ENCODE data around the gene UBL5. TPM values are rescaled to one million over a fixed set of nuclear protein-coding genes. Genes with fewer than 3 reads are reported as not detected.
A peak's percentile ranks its signal among the peaks of the same experiment; 100 is the strongest.

Gene UBL5
- total and polyA plus RNA-seq, 10 of the 15 experiments (the other 5 are each of a cell fraction or from before 2014, with no cell fraction given), result 297 to 897 (median 711) TPM

DNA sequence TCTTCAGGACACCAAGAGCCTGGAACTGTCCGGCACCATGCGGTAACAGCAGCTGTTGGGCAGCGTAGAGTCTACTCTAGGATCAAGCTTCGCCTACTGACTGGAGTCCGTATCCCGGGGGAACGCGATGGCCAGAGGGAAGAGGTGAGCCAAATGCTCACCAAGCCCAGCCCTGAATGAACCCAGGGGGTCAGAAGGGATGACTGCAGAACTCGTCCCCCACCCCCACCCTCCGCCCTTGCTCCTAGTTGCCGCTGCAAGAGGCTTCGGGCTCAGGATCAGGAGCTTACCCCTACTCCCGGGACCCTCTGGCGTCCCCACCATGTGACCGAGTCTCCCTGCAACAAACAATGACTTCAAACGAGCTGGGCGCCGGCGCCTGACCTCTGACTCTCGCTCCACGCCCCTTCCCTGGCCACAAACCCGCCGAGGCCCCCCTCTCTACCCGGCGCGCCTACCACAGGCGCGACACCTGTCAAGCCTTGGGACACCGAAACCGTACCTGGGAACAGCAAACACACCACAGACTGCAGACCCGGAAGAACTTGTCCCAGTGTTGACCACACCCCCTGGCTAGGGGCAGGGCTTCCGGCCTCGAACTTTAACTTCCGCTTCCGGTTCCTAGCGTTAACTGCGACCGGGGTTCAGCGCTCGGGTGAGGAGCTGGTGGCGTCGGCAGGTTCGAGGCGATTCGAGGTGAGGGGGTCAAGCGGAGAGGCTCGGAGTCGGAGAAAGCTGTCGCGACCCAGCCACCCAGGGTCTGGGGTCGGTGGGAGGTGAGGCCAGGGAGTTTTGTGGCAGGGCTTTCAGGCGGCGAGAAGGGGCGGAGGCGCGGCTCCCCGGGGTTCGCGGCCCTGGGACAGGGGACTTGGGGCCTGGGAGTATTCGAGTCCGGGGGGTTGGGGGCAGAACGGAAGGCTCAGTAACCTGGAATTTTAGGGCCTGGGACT lies at the start of gene UBL5 (continued):
- TF ChIP-seq, protein P1, sequence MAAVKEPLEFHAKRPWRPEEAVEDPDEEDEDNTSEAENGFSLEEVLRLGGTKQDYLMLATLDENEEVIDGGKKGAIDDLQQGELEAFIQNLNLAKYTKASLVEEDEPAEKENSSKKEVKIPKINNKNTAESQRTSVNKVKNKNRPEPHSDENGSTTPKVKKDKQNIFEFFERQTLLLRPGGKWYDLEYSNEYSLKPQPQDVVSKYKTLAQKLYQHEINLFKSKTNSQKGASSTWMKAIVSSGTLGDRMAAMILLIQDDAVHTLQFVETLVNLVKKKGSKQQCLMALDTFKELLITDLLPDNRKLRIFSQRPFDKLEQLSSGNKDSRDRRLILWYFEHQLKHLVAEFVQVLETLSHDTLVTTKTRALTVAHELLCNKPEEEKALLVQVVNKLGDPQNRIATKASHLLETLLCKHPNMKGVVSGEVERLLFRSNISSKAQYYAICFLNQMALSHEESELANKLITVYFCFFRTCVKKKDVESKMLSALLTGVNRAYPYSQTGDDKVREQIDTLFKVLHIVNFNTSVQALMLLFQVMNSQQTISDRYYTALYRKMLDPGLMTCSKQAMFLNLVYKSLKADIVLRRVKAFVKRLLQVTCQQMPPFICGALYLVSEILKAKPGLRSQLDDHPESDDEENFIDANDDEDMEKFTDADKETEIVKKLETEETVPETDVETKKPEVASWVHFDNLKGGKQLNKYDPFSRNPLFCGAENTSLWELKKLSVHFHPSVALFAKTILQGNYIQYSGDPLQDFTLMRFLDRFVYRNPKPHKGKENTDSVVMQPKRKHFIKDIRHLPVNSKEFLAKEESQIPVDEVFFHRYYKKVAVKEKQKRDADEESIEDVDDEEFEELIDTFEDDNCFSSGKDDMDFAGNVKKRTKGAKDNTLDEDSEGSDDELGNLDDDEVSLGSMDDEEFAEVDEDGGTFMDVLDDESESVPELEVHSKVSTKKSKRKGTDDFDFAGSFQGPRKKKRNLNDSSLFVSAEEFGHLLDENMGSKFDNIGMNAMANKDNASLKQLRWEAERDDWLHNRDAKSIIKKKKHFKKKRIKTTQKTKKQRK (IDR thresholded peaks at IDR 0.05; ENCODE audit: low read depth, low read length), result no peak
- TF ChIP-seq TAF1 (IDR thresholded peaks at IDR 0.05; ENCODE audit: borderline replicate concordance, low read depth, low read length) (peak; percentile 86; the same call in 1 of the 2 replicates), EGR1 (IDR thresholded peaks at IDR 0.05; ENCODE audit: borderline replicate concordance in 1 of 2, low read depth in 2 of 2, low read length in 2 of 2) (peak in 1 of 2 experiments; percentile 55; a peak in 1 of 3 replicates), TBL1XR1 (IDR thresholded peaks at IDR 0.05; ENCODE audit: low read depth, low read length) (0 out of 2 replicates have a peak, but pooled peaks have one; percentile 11), POLR2A (IDR thresholded peaks at IDR 0.05; ENCODE audit: low read depth, low read length) (peak; percentile 98), E4F1 (IDR thresholded peaks at IDR 0.05; ENCODE audit: borderline replicate concordance, partially characterized antibody) (peak; percentile 63), SKIL (IDR thresholded peaks at IDR 0.05; ENCODE audit: low read depth, poor library complexity, severe bottlenecking) (peak; percentile 61), CREB1 (IDR thresholded peaks at IDR 0.05; ENCODE audit: low read depth) (peak; percentile 18; the same call in 1 of the 2 replicates), ELK1 (IDR thresholded peaks at IDR 0.05; ENCODE audit: low read depth, low read length) (peak; percentile 92), ZBTB11 (CRISPR knock-in tag; IDR thresholded peaks at IDR 0.05) (no peak; the same call in 1 of the 2 replicates), HDGF (IDR thresholded peaks at IDR 0.05) (0 out of 2 replicates have a peak, but pooled peaks have one; percentile 53), NR2C2 (IDR thresholded peaks at IDR 0.05; ENCODE audit: borderline replicate concordance, control insufficient read depth, insufficient read length, low read depth) (peak; percentile 77), SIN3A (IDR thresholded peaks at IDR 0.05; ENCODE audit: low read depth, low read length) (peak; percentile 69; the same call in 1 of the 2 replicates), TARDBP (IDR thresholded peaks at IDR 0.05; ENCODE audit: borderline replicate concordance) (peak; percentile 78)

All from GM12878 (cell line).